Fibroblast of lung (primary cell): ENCODE data around the gene NKAIN2.

Experiments used
- CTCF ChIP-seq, 2 donors: IDR thresholded peaks in 1 of 2; conservative IDR thresholded peaks in 1 of 2; 1 replicate in 1 of 2; 2 replicates in 1 of 2; pipeline ENCODE4 v1.5.1; 2011 to 2012; ENCODE audit warnings: low read length in 2 of 2, control low read depth in 1 of 2, inconsistent platforms in 1 of 2, low read depth in 1 of 2, mild to moderate bottlenecking in 1 of 2
- EZH2 ChIP-seq: IDR thresholded peaks from 2 replicates; pipeline ENCODE4 v1.5.1; 2012; ENCODE audit warnings: low read length, control low read depth, mild to moderate bottlenecking; ENCODE audit errors: missing control alignments

- TF ChIP-seq CTCF (conservative IDR thresholded peaks at IDR 0.05 in 1 of 2, IDR thresholded peaks at IDR 0.05 in 1 of 2; ENCODE audit: low read depth in 1 of 2, low read length in 2 of 2) (no peak), EZH2 (no peak)
These were observed 92.1 kb downstream of the NKAIN2 start for GRCh38 chr6:123895806-123896205.
